ENCODE data around the gene GABRR3.

GABRR3 gene

GRCh38 chr3:97992547-97993173, 42.5 kb downstream of the GABRR3 start:
- Histone ChIP-seq H3K27ac (no peak overlapping the region), H3K4me3 (no peak overlapping the region)

- Histone ChIP-seq H3K4me3 (no peak overlapping the region), H3K27ac (no peak overlapping the region)
Measured at GRCh38 chr3:97991293-97991682, 43.8 kb downstream of the GABRR3 start.

GRCh38 chr3:97990624-97991292, 44.4 kb downstream of the GABRR3 start:
- Histone ChIP-seq H3K27ac (no peak overlapping the region), H3K4me3 (no peak overlapping the region)

GRCh38 chr3:97988784-97989568, 46.1 kb downstream of the GABRR3 start:
- Histone ChIP-seq H3K4me3 (no peak overlapping the region), H3K27ac (no peak overlapping the region)

- H3K27ac ChIP-seq: no peak overlapping the region
- H3K4me3 ChIP-seq: no peak overlapping the region
Measured at GRCh38 chr3:97987306-97987705, 47.8 kb downstream of the GABRR3 start.

- Histone ChIP-seq H3K4me3 (no peak overlapping the region), H3K27ac (peak overlapping the region in 1 of 21 experiments; percentile 8)
Measured at GRCh38 chr3:97983933-97984491, 51.1 kb downstream of the GABRR3 start.

- Histone ChIP-seq H3K27ac (peak overlapping the region in 3 of 21 experiments; percentile 2 to 54 (median 13)), H3K4me3 (no peak overlapping the region)
Measured at GRCh38 chr3:97981886-97982285, 53.2 kb downstream of the GABRR3 start.

GRCh38 chr3:97979610-97980009, 55.5 kb downstream of the GABRR3 start:
- no peak overlapping the region for H3K27ac ChIP-seq
- H3K4me3 ChIP-seq: no peak overlapping the region

GRCh38 chr3:97975466-97975865, 59.6 kb downstream of the GABRR3 start:
- Histone ChIP-seq H3K27ac (no peak overlapping the region), H3K4me3 (no peak overlapping the region)

GRCh38 chr3:97974996-97975395, 60.1 kb downstream of the GABRR3 start:
- Histone ChIP-seq H3K4me3 (no peak overlapping the region), H3K27ac (no peak overlapping the region)

GRCh38 chr3:97972976-97973375, 62.1 kb downstream of the GABRR3 start:
- H3K27ac ChIP-seq: peak overlapping the region in 8 of 21 experiments; percentile 82 to 99 (median 94)
- peak overlapping the region in 4 of 7 experiments; percentile 63 to 90 (median 80) for H3K4me3 ChIP-seq

GRCh38 chr3:97971679-97972567, 63.2 kb downstream of the GABRR3 start, which contains the start of gene RIOX2:
Gene RIOX2, minus strand, starts transcription at chr3:97972431. Its CDS starts 4,838 bp downstream, at chr3:97967593.
- H3K4me3 ChIP-seq: peak within 1 kb of the TSS; percentile 63 to 91 (median 84)
- peak within 1 kb of the TSS; percentile 60 to 99 (median 88) for H3K27ac ChIP-seq

- peak overlapping the region in 17 of 21 experiments; percentile 75 to 99 (median 89) for H3K27ac ChIP-seq
- peak overlapping the region; percentile 63 to 91 (median 84) for H3K4me3 ChIP-seq
Measured at GRCh38 chr3:97970956-97971620, 64.0 kb downstream of the GABRR3 start.

GRCh38 chr3:97970156-97970555, 65.0 kb downstream of the GABRR3 start:
- Histone ChIP-seq H3K27ac (no peak overlapping the region), H3K4me3 (no peak overlapping the region)

GRCh38 chr3:97969541-97969940, 65.6 kb downstream of the GABRR3 start:
- Histone ChIP-seq H3K27ac (no peak overlapping the region), H3K4me3 (no peak overlapping the region)

- Histone ChIP-seq H3K27ac (no peak overlapping the region), H3K4me3 (no peak overlapping the region)
Measured at GRCh38 chr3:97968376-97968775, 66.7 kb downstream of the GABRR3 start.

GRCh38 chr3:97967966-97968365, 67.1 kb downstream of the GABRR3 start:
- H3K4me3 ChIP-seq: no peak overlapping the region
- no peak overlapping the region for H3K27ac ChIP-seq

GRCh38 chr3:97960993-97961766, 73.9 kb downstream of the GABRR3 start:
- H3K4me3 ChIP-seq: no peak overlapping the region
- no peak overlapping the region for H3K27ac ChIP-seq

All from skin epidermis (tissue), 12 donors.